LNCAP (cell line): ENCODE results near the gene HLF.

Experiments
- CTCF ChIP-seq: fragments of 450-650 bp; IDR thresholded peaks from 2 replicates; pipeline ENCODE4 v1.5.1; 2017; ENCODE audit warnings: mild to moderate bottlenecking

HLF gene

GRCh38 chr17:55272711-55273578 is 8.2 kb downstream of the HLF start:
- no peak for TF ChIP-seq CTCF

GRCh38 chr17:55273579-55274354 is 9.0 kb downstream of the HLF start:
- TF ChIP-seq CTCF = no peak

GRCh38 chr17:55274355-55275255 is 9.8 kb downstream of the HLF start:
- no peak for TF ChIP-seq CTCF

GRCh38 chr17:55275894-55276804 is 11.4 kb downstream of the HLF start:
- TF ChIP-seq CTCF = no peak

- no peak for TF ChIP-seq CTCF
Measured at GRCh38 chr17:55278173-55278961, 13.6 kb downstream of the HLF start.

- no peak for TF ChIP-seq CTCF
Measured at GRCh38 chr17:55279203-55279602, 14.4 kb downstream of the HLF start.
